SK-N-SH (cell line): ENCODE measurements around the gene OS9. TPM values are rescaled to one million over a fixed set of nuclear protein-coding genes. Genes with fewer than 3 reads are reported as not detected.
A peak's percentile ranks its signal among the peaks of the same experiment; 100 is the strongest.

Source experiments
- CTCF ChIA-PET: fragments of 300-600, 350-600 bp; formaldehyde crosslinking; extraction: SDS; loops from one replicate; lab custom pipeline; 2021; lab: Yijun Ruan, JAX
- POLR2A ChIA-PET: fragments of 350-600 bp; sonication (Branson Sonifier 250); formaldehyde crosslinking; extraction: SDS; loops from one replicate; lab custom pipeline; 2020; ENCODE audit warnings: antibody characterized with exemption, inconsistent platforms; lab: Yijun Ruan, JAX
- DNase-seq: peaks from one replicate; pipeline ENCODE4 v3.0.0; 2012
- H2AFZ ChIP-seq: fragments of 200-600 bp; sonication (generic); 2 replicates; pipeline ENCODE4 v1.8.1; 2016; ENCODE audit warnings: antibody characterized with exemption, mild to moderate bottlenecking, low read depth
- H3F3A ChIP-seq: fragments of 200-600 bp; sonication (generic); replicated peaks from 2 replicates; pipeline ENCODE3; 2016; ENCODE audit warnings: antibody characterized with exemption, mild to moderate bottlenecking; ENCODE audit not compliant: insufficient read depth
- H3K27ac ChIP-seq, 2 experiments: fragments of 200-500 bp in 1 of 2; fragments of 200-600 bp in 1 of 2; sonication (Bioruptor generic) in 1 of 2; sonication (generic), shearing (Covaris generic) in 1 of 2; 2 replicates each; pipeline versions ENCODE4 v1.5.1 to v1.6.1; 2014 to 2016; ENCODE audit warnings: low read depth in 2 of 2, inconsistent platforms in 1 of 2, low read length in 1 of 2, mild to moderate bottlenecking in 1 of 2, mixed read lengths in 1 of 2
- H3K27me3 ChIP-seq: fragments of 200-600 bp; sonication (generic), shearing (Covaris generic); 2 replicates; pipeline ENCODE4 v1.6.1; 2016; ENCODE audit warnings: mixed run types; ENCODE audit not compliant: insufficient read depth
- H3K36me3 ChIP-seq, 2 experiments: fragments of 200-500 bp in 1 of 2; fragments of 200-600 bp in 1 of 2; sonication (Bioruptor generic) in 1 of 2; sonication (generic) in 1 of 2; replicated peaks in 1 of 2; 2 replicates each; pipeline versions ENCODE3 to v1.5.1; 2014 to 2016; ENCODE audit warnings: low read length in 1 of 2, mild to moderate bottlenecking in 1 of 2; ENCODE audit not compliant: insufficient read depth in 2 of 2, control insufficient read depth in 1 of 2
- H3K4me1 ChIP-seq, 2 experiments: fragments of 200-500 bp in 1 of 2; fragments of 200-600 bp in 1 of 2; sonication (Bioruptor generic) in 1 of 2; sonication (generic), shearing (Covaris generic) in 1 of 2; 2 replicates each; pipeline versions ENCODE4 v1.5.1 to v1.6.1; 2014 to 2016; ENCODE audit warnings: low read depth in 1 of 2, low read length in 1 of 2, mixed run types in 1 of 2; ENCODE audit not compliant: insufficient read depth in 2 of 2, control insufficient read depth in 1 of 2
- H3K4me2 ChIP-seq: fragments of 200-600 bp; sonication (generic), shearing (Covaris generic); 2 replicates; pipeline ENCODE4 v1.6.1; 2017; ENCODE audit warnings: mixed run types
- H3K4me3 ChIP-seq, 2 experiments: fragments of 200-500 bp in 1 of 2; fragments of 200-600 bp in 1 of 2; sonication (Bioruptor generic) in 1 of 2; sonication (generic), shearing (Covaris generic) in 1 of 2; 2 replicates each; pipeline versions ENCODE4 v1.5.1 to v1.8.1; 2014 to 2016; ENCODE audit warnings: low read depth in 2 of 2, inconsistent platforms in 1 of 2, low read length in 1 of 2, mild to moderate bottlenecking in 1 of 2, mixed read lengths in 1 of 2, moderate library complexity in 1 of 2
- H3K79me2 ChIP-seq: fragments of 200-600 bp; sonication (generic); 2 replicates; pipeline ENCODE4 v1.8.1; 2017; ENCODE audit warnings: mild to moderate bottlenecking; ENCODE audit not compliant: insufficient read depth
- H3K9ac ChIP-seq: fragments of 200-600 bp; sonication (generic); 2 replicates; pipeline ENCODE4 v1.6.1; 2017; ENCODE audit warnings: mixed run types
- H3K9me2 ChIP-seq: fragments of 200-600 bp; sonication (generic); 2 replicates; pipeline ENCODE4 v1.6.1; 2017; ENCODE audit warnings: mixed run types
- H3K9me3 ChIP-seq: fragments of 200-600 bp; sonication (generic); 2 replicates; pipeline ENCODE4 v1.6.1; 2017; ENCODE audit warnings: mixed run types, mild to moderate bottlenecking, moderate library complexity
- H4K20me1 ChIP-seq: fragments of 200-600 bp; sonication (generic); 2 replicates; pipeline ENCODE4 v1.6.1; 2017; ENCODE audit warnings: mild to moderate bottlenecking, mixed run types; ENCODE audit not compliant: insufficient read depth
- CHD2 ChIP-seq: fragments of 150-350 bp; IDR thresholded peaks from 2 replicates; pipeline ENCODE4 v1.6.1; 2018; ENCODE audit warnings: low read length; ENCODE audit not compliant: partially characterized antibody
- CTCF ChIP-seq: fragments of 200-600 bp; sonication (generic); IDR thresholded peaks from 2 replicates; pipeline ENCODE4 v1.6.1; 2017; ENCODE audit warnings: antibody characterized with exemption, mild to moderate bottlenecking, moderate library complexity
- ELF1 ChIP-seq: IDR thresholded peaks from 2 replicates; pipeline ENCODE4 v1.4.0; 2012
- FOSL2 ChIP-seq: IDR thresholded peaks from 2 replicates; pipeline ENCODE4 v1.4.0; 2012; ENCODE audit warnings: low read depth, mild to moderate bottlenecking, moderate library complexity, borderline replicate concordance
- FOXJ3 ChIP-seq: sonication (generic); formaldehyde crosslinking; IDR thresholded peaks from 2 replicates; pipeline ENCODE4 v1.5.1; 2020; ENCODE audit warnings: mild to moderate bottlenecking, missing genetic modification reagents
- FOXM1 ChIP-seq: IDR thresholded peaks from 2 replicates; pipeline ENCODE4 v1.4.0; 2012; ENCODE audit warnings: low read depth, mild to moderate bottlenecking
- GABPA ChIP-seq: IDR thresholded peaks from 2 replicates; pipeline ENCODE4 v1.4.0; 2012; ENCODE audit warnings: low read depth, mild to moderate bottlenecking
- IRF3 ChIP-seq: fragments of 150-350 bp; IDR thresholded peaks from 2 replicates; pipeline ENCODE4 v1.6.1; 2016; ENCODE audit warnings: mild to moderate bottlenecking, low read depth, low read length
- JUND ChIP-seq: IDR thresholded peaks from 2 replicates; pipeline ENCODE4 v1.4.0; 2012
- MEF2A ChIP-seq: IDR thresholded peaks from 2 replicates; pipeline ENCODE4 v1.4.0; 2012; ENCODE audit warnings: low read depth, borderline replicate concordance
- MXI1 ChIP-seq: IDR thresholded peaks from 2 replicates; pipeline ENCODE4 v1.6.1; 2012; ENCODE audit warnings: mild to moderate bottlenecking, low read depth, low read length, improper control_type of control experiment
- NFIC ChIP-seq: IDR thresholded peaks from 2 replicates; pipeline ENCODE4 v1.4.0; 2012; ENCODE audit warnings: borderline replicate concordance
- RAD21 ChIP-seq: IDR thresholded peaks from 2 replicates; pipeline ENCODE4 v1.6.1; 2012; ENCODE audit warnings: mild to moderate bottlenecking, low read length
- RCOR1 ChIP-seq: fragments of 150-350 bp; IDR thresholded peaks from 2 replicates; pipeline ENCODE4 v1.6.1; 2017; ENCODE audit warnings: antibody characterized with exemption, low read length
- RFX5 ChIP-seq: IDR thresholded peaks from 2 replicates; pipeline ENCODE4 v1.6.1; 2012; ENCODE audit warnings: mild to moderate bottlenecking, improper control_type of control experiment, low read length
- SMC3 ChIP-seq: IDR thresholded peaks from 2 replicates; pipeline ENCODE4 v1.6.1; 2012; ENCODE audit warnings: low read depth, low read length, improper control_type of control experiment
- TAF1 ChIP-seq: IDR thresholded peaks from 2 replicates; pipeline ENCODE4 v1.6.1; 2012; ENCODE audit warnings: low read depth, mild to moderate bottlenecking, low read length, moderate library complexity, borderline replicate concordance
- TCF12 ChIP-seq: IDR thresholded peaks from 2 replicates; pipeline ENCODE4 v1.4.0; 2012
- TEAD4 ChIP-seq: IDR thresholded peaks from 2 replicates; pipeline ENCODE4 v1.4.0; 2012; ENCODE audit warnings: mild to moderate bottlenecking, borderline replicate concordance; ENCODE audit not compliant: insufficient read depth
- USF1 ChIP-seq: IDR thresholded peaks from 2 replicates; pipeline ENCODE4 v1.4.0; 2012; ENCODE audit warnings: low read depth, borderline replicate concordance
- USF2 ChIP-seq: fragments of 150-350 bp; IDR thresholded peaks from 2 replicates; pipeline ENCODE4 v1.6.1; 2017; ENCODE audit warnings: antibody characterized with exemption, low read length, low read depth, borderline replicate concordance
- YY1 ChIP-seq: IDR thresholded peaks from 2 replicates; pipeline ENCODE4 v1.4.0; 2012; ENCODE audit warnings: low read depth, mild to moderate bottlenecking
- WGBS: methylation state at CpG from one replicate; pipeline ENCODE4 v1.1.6; 2017; ENCODE audit warnings: low lambda C conversion rate; 5-methylcytosine and 5-hydroxymethylcytosine counted together
- polyA plus RNA-seq, 3 experiments: library from polyadenylated mRNA; depleted of rRNA; stranded (reverse); fragments of >200 nt; gene quantifications; 2 replicates each; pipeline ENCODE4 v1.2.3, GENCODE V29; 2012

OS9 gene
- polyA plus RNA-seq, 1 of the 3 experiments (the other 2 are of a cell fraction): 280 TPM

GRCh38 chr12:57735198-57735855 is 41.4 kb downstream of the OS9 start (continued):
- no peak for TF ChIP-seq IRF3
- no peak for TF ChIP-seq RCOR1

- Histone ChIP-seq H2AFZ (no peak overlapping the region), H3K4me1 (peaks cover 0 to 29% of the 10 kb centered on the region in 2 experiments; a peak in 2 of 4 replicates), H3K9ac (no peak overlapping the region), H3K9me2 (no peaks in the 10 kb centered on the region), H3F3A (peaks cover 18% of the 10 kb centered on the region), H3K4me3 (peak overlapping the region; percentile 29 to 32; a peak in 3 of 4 replicates), H3K27ac (peak overlapping the region in 1 of 2 experiments; percentile 39; a peak in 1 of 4 replicates), H3K9me3 (no peaks in the 10 kb centered on the region), H3K4me2 (peak overlapping the region; percentile 87), H3K79me2 (no peaks in the 10 kb centered on the region), H3K27me3 (no peaks in the 10 kb centered on the region), H3K36me3 (peaks cover 0 to 4% of the 10 kb centered on the region in 2 experiments), H4K20me1 (no peaks in the 10 kb centered on the region)
- DNase-seq: peak; percentile 87
- ChIA-PET POLR2A (interaction anchor here (0.6 to 2.9 kb wide), 4 partner anchors 9 to 441 kb away, joined by 3 to 21 read pairs (median 10); partner anchors contain the start of gene TSPAN31), CTCF (interaction anchor here (0.6 to 7.1 kb wide), 21 partner anchors 9 to 277 kb away, joined by 3 to 133 read pairs (median 6); partner anchors contain the start of genes B4GALNT1, GLI1, OS9 and PIP4K2C)
- 43% methylated on average over 25 of the region's 49 CpGs for WGBS
- TF ChIP-seq TCF12 (0 out of 2 replicates have a peak, but pooled peaks have one; percentile 6), RFX5 (no peak), NFIC (no peak), MXI1 (0 out of 2 replicates have a peak, but pooled peaks have one; percentile 35), FOSL2 (no peak), TEAD4 (no peak), CTCF (peak; percentile 53), YY1 (no peak), USF2 (no peak), IRF3 (no peak), JUND (no peak), ELF1 (no peak), FOXJ3 (CRISPR knock-in tag) (no peak), MEF2A (no peak), FOXM1 (no peak), USF1 (no peak), SMC3 (peak; percentile 42; the same call in 1 of the 2 replicates), GABPA (0 out of 2 replicates have a peak, but pooled peaks have one; percentile 17), CHD2 (peak; percentile 20), RAD21 (peak; percentile 69), TAF1 (no peak)
Observed at GRCh38 chr12:57735952-57736740, 42.2 kb downstream of the OS9 start.
